NCI-H2196 (cell line): Measurements from ENCODE around the gene FARS2.
"Not testable (repeated sequence)": the region's sequence is repeated elsewhere in the genome, so short reads cannot be mapped to it uniquely, and the experiment has no call there.

Experiments
- DNase-seq: peaks from one replicate; lab custom pipeline; 2025; ENCODE audit not compliant: unreplicated experiment; lab: John Stamatoyannopoulos, UW

The FARS2 gene

GRCh38 chr6:5677219-5678000 is 416.1 kb downstream of the FARS2 start:
- DNase-seq = no peak

DNA sequence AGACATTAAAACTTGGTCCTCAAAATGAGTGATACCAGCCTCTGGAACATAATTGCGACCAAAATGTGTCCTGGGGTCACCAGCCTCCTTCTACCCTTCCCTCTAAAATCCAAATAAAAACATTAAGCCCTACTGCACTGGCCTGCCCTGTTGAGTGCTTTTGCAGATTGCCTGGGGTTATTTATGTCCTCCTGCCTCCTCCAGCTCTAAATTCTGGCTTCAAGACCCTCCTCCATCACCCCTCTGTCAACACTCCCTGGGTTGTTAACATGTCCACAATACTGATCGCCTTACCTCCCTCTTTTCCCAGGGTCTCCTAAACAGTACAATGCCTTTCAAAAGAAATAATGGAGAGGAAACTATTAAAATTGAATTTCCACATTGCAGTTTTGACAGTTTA is 418.0 kb downstream of the FARS2 start:
- DNase-seq = no peak

GRCh38 chr6:5679691-5680090 is 418.4 kb downstream of the FARS2 start:
- DNase-seq = no peak

GRCh38 chr6:5680095-5680494 is 418.8 kb downstream of the FARS2 start:
- peak; percentile 13 for DNase-seq

GRCh38 chr6:5681480-5681879 is 420.2 kb downstream of the FARS2 start:
- DNase-seq = no peak

DNA sequence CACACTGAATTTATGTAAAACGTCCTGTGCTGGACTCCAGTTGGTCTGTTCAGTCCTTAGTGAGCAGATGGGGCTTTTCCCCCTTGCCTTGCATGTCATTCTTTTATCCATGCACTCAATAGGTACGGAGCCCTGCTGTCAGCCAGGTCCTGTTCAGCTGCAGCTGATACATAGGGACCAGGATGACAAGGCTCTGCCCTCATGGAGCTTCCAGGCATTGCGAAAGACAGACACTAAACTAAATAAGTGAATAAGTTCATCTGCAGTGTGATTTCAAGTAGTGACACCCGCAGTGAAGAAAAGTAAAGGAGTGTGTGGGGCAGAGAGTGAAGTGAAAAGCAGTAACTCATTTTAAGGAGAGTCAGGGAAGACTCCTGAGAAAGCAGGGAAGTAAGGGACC is 421.2 kb downstream of the FARS2 start:
- DNase-seq = no peak

- not testable (repeated sequence) for DNase-seq
Observed at GRCh38 chr6:5683747-5684146, 422.4 kb downstream of the FARS2 start.

GRCh38 chr6:5684320-5685053 is 423.2 kb downstream of the FARS2 start:
- DNase-seq = no peak

GRCh38 chr6:5693225-5694145 is 432.2 kb downstream of the FARS2 start:
- no peak for DNase-seq

- no peak for DNase-seq
Observed at GRCh38 chr6:5695260-5696245, 434.2 kb downstream of the FARS2 start.

DNA sequence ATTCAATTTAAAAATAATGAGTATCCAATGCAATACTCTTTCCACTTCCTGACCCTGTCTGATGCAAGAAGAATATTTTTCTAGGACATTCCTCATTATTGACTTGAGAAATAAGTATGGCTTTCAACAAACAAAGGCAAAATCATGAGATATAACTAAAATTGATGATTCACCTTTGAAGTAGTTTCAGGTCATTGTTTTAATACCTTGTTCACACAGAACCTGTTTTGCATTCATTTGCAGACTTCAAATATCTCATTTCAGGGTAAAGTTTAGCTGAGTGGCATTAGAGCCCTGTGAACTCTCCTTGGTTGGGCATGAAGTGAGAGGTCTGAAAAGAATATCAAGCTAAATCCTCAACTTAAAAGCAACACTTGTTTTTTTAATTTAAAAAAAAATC is 436.2 kb downstream of the FARS2 start:
- DNase-seq = no peak

- DNase-seq = no peak
Observed at GRCh38 chr6:5698318-5698717, 437.0 kb downstream of the FARS2 start.

- DNase-seq = not testable (repeated sequence)
Observed at GRCh38 chr6:5699064-5699463, 437.8 kb downstream of the FARS2 start.

DNA sequence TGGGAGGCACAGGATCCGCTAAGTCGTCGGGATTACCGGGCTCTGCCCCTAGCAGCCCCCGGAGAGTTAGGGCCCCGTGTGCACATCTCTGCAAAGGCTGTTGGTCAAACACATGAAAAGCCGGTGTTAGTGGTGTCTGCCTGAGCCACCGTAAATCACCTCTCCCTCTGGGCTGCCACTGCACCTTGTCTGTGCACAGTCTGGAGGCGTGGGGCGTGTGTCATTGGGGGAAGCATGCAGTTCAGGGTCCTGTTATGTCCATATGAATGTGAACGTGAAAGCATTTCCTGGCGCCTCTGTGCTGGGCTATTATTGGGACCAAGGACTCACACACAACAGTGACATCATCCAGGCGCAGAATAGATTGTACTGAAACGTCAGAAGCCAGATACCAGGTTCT is 439.9 kb downstream of the FARS2 start:
- no peak for DNase-seq

DNA sequence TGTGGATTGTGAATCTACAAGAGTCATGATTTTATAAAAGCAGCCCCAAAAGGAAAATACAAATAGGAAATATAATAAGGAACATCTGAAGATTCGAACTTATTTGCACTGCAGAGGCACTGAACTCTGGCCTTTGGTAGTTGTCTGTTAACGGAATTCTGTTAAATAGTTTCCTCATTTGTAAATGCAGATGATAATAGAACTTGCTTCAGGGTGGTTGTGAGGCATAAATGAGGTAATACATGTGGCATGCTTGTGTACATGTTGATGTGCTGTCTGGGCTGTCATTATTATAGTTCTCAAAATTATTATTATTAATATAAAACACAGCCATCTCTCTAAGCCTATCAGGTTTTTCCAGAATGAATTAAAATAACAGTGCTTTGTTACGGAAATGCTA is 443.4 kb downstream of the FARS2 start:
- no peak for DNase-seq

- DNase-seq = no peak
Observed at GRCh38 chr6:5705252-5705651, 443.9 kb downstream of the FARS2 start.

DNA sequence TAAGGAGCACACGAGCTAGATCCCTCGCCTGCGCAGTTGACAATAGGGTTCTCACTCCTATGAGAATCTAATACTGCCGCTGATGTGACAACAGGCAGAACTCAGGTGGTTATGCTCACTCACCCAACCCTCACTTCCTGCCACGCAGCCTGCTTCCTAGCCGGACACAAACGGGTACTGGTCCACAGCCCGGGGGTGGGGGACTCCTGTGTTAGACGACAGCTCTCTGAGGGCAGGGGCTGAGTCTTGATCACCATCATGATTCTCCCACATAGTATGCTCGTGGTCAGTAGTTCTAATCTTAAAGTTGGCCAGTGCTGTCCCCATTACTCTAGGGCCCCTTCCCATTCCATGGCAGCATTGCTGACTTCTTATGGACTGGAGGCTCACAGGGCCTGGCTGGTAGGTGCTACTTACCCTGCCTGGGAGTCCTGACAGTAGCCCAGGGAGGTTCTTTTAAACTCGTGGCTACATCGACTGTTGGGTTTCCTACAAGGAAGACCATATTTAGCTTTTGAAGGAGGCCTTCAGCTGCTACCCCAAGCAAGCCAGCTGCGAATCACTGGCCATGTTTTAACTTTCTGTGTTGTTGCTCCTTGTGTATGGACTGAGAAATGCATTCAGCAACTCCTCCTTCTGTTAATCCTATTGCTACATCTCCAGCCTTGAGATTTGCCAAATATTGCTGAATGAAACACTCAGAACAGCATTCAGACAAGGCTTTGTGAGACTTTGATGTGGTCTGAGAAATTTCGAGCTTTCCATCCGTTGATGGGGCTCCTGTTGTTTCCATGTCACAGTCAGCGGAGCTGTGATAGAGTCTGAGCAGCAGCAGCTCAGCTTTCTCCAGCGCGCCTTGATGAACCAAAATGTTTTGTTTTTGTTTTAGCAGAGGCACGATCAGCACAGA is 445.1 kb downstream of the FARS2 start:
- no peak for DNase-seq

DNA sequence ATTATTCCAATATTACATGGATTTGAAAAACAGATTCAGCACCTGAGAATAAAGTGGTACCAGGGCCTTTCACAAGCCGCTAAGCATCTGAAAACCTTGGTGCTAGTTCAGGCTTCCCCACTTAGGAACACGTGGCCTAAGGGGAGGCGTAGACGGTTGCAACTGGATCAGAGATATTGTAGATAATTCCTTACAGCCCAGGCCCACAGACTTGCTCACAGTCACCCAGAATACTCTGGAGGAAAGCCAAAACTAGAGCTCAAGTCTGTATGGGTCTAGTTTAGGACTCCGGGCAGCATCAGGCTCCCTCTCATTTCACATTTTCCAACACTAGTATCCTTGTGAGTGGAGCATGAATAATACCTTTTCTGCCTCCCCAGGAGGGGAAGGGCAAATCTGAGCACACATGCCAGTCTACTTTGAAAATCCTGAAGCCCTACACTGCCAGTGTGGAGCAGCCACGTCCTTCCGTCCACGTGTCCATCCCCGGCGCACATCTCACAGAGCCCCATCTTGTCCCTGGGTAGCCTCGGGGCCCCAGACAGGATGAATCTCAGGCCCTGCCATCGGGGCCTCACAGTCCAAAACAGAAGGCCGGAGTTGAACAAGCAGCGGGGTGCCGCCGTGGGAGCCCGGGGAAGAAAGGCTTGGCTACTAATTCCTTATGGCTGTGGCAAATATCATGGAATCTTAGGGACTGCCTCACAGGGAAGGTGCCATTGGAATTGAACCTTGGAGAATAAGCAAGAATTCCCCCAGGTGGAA is 446.1 kb downstream of the FARS2 start:
- DNase-seq = no peak
